Neural cell (in vitro differentiated cells): ENCODE measurements around the gene MOCS1. TPM values are rescaled to one million over a fixed set of nuclear protein-coding genes. Genes with fewer than 3 reads are reported as not detected.

Experiments
- H2AFZ ChIP-seq: fragments of 200-600, 300-800 bp; sonication (generic), shearing (Covaris generic); 2 replicates; pipeline ENCODE4 v1.6.0; 2014; ENCODE audit warnings: low read depth, mild to moderate bottlenecking, antibody characterized with exemption, low read length, moderate library complexity
- H3F3A ChIP-seq: fragments of 200-600 bp; shearing (Covaris generic); 2 replicates; pipeline ENCODE4 v1.6.1; 2016; ENCODE audit warnings: mild to moderate bottlenecking, moderate library complexity, mixed read lengths, antibody characterized with exemption, low read length; ENCODE audit not compliant: insufficient read depth, poor library complexity, severe bottlenecking
- H3K27ac ChIP-seq: fragments of 200-600, 300-800 bp; sonication (generic), shearing (Covaris generic); 2 replicates; pipeline ENCODE4 v1.5.1; 2014; ENCODE audit warnings: mild to moderate bottlenecking, low read length, moderate library complexity
- H3K27me3 ChIP-seq: fragments of 300-800, 200-600 bp; sonication (generic), shearing (Covaris generic); 2 replicates; pipeline ENCODE4 v1.6.0; 2014; ENCODE audit warnings: mild to moderate bottlenecking, low read depth, low read length, moderate library complexity; ENCODE audit not compliant: insufficient read depth
- H3K36me3 ChIP-seq: fragments of 300-800, 200-600 bp; sonication (generic), shearing (Covaris generic); 2 replicates; pipeline ENCODE4 v1.5.1; 2014; ENCODE audit warnings: mild to moderate bottlenecking, antibody characterized with exemption, low read length, moderate library complexity; ENCODE audit not compliant: insufficient read depth
- H3K4me2 ChIP-seq: fragments of 300-800, 200-600 bp; sonication (generic), shearing (Covaris generic); 2 replicates; pipeline ENCODE4 v1.6.0; 2014; ENCODE audit warnings: mild to moderate bottlenecking, low read length
- H3K4me3 ChIP-seq: fragments of 300-800, 200-600 bp; sonication (generic), shearing (Covaris generic); 2 replicates; pipeline ENCODE4 v1.5.1; 2014; ENCODE audit warnings: mild to moderate bottlenecking, low read length, moderate library complexity
- H3K79me2 ChIP-seq: fragments of 200-600 bp; shearing (Covaris generic); replicated peaks from 2 replicates; pipeline ENCODE4 v1.6.0; 2014; ENCODE audit warnings: mild to moderate bottlenecking, low read length, moderate library complexity; ENCODE audit not compliant: insufficient read depth
- H3K9ac ChIP-seq: fragments of 300-800, 200-600 bp; sonication (generic), shearing (Covaris generic); 2 replicates; pipeline ENCODE4 v1.6.1; 2016; ENCODE audit warnings: mild to moderate bottlenecking, low read length, mixed read lengths
- H3K9me2 ChIP-seq: fragments of 200-600 bp; shearing (Covaris generic); 2 replicates; pipeline ENCODE4 v1.6.1; 2016; ENCODE audit warnings: mild to moderate bottlenecking, low read length, mixed read lengths; ENCODE audit not compliant: insufficient read depth
- H3K9me3 ChIP-seq: fragments of 200-600, 300-800 bp; sonication (generic), shearing (Covaris generic); 2 replicates; pipeline ENCODE4 v1.6.1; 2016; ENCODE audit warnings: mild to moderate bottlenecking, mixed run types, low read length, moderate library complexity, mixed read lengths
- H4K20me1 ChIP-seq: fragments of 200-600 bp; shearing (Covaris generic); 2 replicates; pipeline ENCODE4 v1.6.1; 2016; ENCODE audit warnings: mild to moderate bottlenecking, mixed run types; ENCODE audit not compliant: insufficient read depth
- CTCF ChIP-seq: fragments of 450-650 bp; IDR thresholded peaks from 2 replicates; pipeline ENCODE4 v1.5.1; 2014; ENCODE audit warnings: antibody characterized with exemption, mild to moderate bottlenecking, moderate library complexity; ENCODE audit not compliant: poor library complexity, severe bottlenecking
- EP300 ChIP-seq: fragments of 450-650 bp; conservative IDR thresholded peaks from 2 replicates; pipeline ENCODE4 v1.6.1; 2014; ENCODE audit warnings: antibody characterized with exemption, mild to moderate bottlenecking, moderate library complexity; ENCODE audit not compliant: poor library complexity, severe bottlenecking
- EZH2 ChIP-seq: fragments of 200-600, 300-800 bp; shearing (Covaris generic), sonication (generic); IDR thresholded peaks from 2 replicates; pipeline ENCODE4 v1.6.1; 2014; ENCODE audit warnings: antibody characterized with exemption, low read length, borderline replicate concordance, mild to moderate bottlenecking; ENCODE audit not compliant: insufficient read depth, poor library complexity, severe bottlenecking
- MXI1 ChIP-seq: fragments of 450-650 bp; conservative IDR thresholded peaks from 2 replicates; pipeline ENCODE4 v1.6.1; 2014; ENCODE audit warnings: antibody characterized with exemption, mild to moderate bottlenecking; ENCODE audit not compliant: poor library complexity, severe bottlenecking
- POLR2AphosphoS5 ChIP-seq: IDR thresholded peaks from 2 replicates; pipeline ENCODE4 v1.6.1; 2012
- RAD21 ChIP-seq: fragments of 450-650 bp; conservative IDR thresholded peaks from 2 replicates; pipeline ENCODE4 v1.6.1; 2014; ENCODE audit warnings: antibody characterized with exemption, mild to moderate bottlenecking, moderate library complexity
- REST ChIP-seq: IDR thresholded peaks from 2 replicates; pipeline ENCODE4 v1.6.1; 2012; ENCODE audit warnings: borderline replicate concordance
- SMC3 ChIP-seq: fragments of 450-650 bp; conservative IDR thresholded peaks from 2 replicates; pipeline ENCODE4 v1.6.1; 2014; ENCODE audit warnings: antibody characterized with exemption, mild to moderate bottlenecking, moderate library complexity; ENCODE audit not compliant: poor library complexity
- TAF1 ChIP-seq: IDR thresholded peaks from 2 replicates; pipeline ENCODE4 v1.6.1; 2012; ENCODE audit warnings: low read depth
- polyA plus RNA-seq: library from polyadenylated mRNA; depleted of rRNA; stranded (reverse); fragments of >200 nt; gene quantifications from 2 replicates; pipeline ENCODE4 v1.2.3, GENCODE V29; 2014

MOCS1 gene
- polyA plus RNA-seq, 1 donor from 2014 or later, result 4.6 TPM

- H2AFZ ChIP-seq, result no peak overlapping the region
- H3F3A ChIP-seq, result no peaks in the 10 kb centered on the region
- no peak for TF ChIP-seq REST
- no peak for TF ChIP-seq EP300
- TF ChIP-seq RAD21, result no peak
- TF ChIP-seq MXI1, result no peak
- TF ChIP-seq EZH2, result no peak
- TF ChIP-seq POLR2AphosphoS5, result no peak
- TF ChIP-seq TAF1, result no peak
- TF ChIP-seq CTCF, result no peak
- no peak for TF ChIP-seq SMC3
- no peaks in the 10 kb centered on the region for H3K9me2 ChIP-seq
- H3K9me3 ChIP-seq, result no peaks in the 10 kb centered on the region
- no peak overlapping the region for H3K4me3 ChIP-seq
- H3K4me2 ChIP-seq, result no peak overlapping the region
- no peak overlapping the region for H3K27ac ChIP-seq
- no peaks in the 10 kb centered on the region for H3K27me3 ChIP-seq
- H3K9ac ChIP-seq, result no peak overlapping the region
- H3K36me3 ChIP-seq, result no peaks in the 10 kb centered on the region
- no peaks in the 10 kb centered on the region for H4K20me1 ChIP-seq
- H3K79me2 ChIP-seq, result no peaks in the 10 kb centered on the region
Measured at GRCh38 chr6:39925191-39925930, 8.9 kb downstream of the MOCS1 start.

GRCh38 chr6:39924283-39924682, 10.0 kb downstream of the MOCS1 start:
- no peak overlapping the region for H3K27ac ChIP-seq
- no peaks in the 10 kb centered on the region for H3K27me3 ChIP-seq
- no peak overlapping the region for H3K4me3 ChIP-seq
- no peaks in the 10 kb centered on the region for H3K9me3 ChIP-seq
- no peaks in the 10 kb centered on the region for H3K79me2 ChIP-seq
- H3K4me2 ChIP-seq, result no peak overlapping the region
- H3K9ac ChIP-seq, result no peak overlapping the region
- TF ChIP-seq CTCF, result no peak
- TF ChIP-seq EP300, result no peak
- TF ChIP-seq RAD21, result no peak
- TF ChIP-seq EZH2, result no peak
- no peak for TF ChIP-seq REST
- TF ChIP-seq TAF1, result no peak
- TF ChIP-seq POLR2AphosphoS5, result no peak
- TF ChIP-seq SMC3, result no peak
- H3F3A ChIP-seq, result no peaks in the 10 kb centered on the region
- no peak overlapping the region for H2AFZ ChIP-seq
- H3K9me2 ChIP-seq, result no peaks in the 10 kb centered on the region
- no peaks in the 10 kb centered on the region for H3K36me3 ChIP-seq
- no peaks in the 10 kb centered on the region for H4K20me1 ChIP-seq
